GM21526 (cell line): ENCODE data around the gene TMEM200A.
"Not testable (repeated sequence)": the region's sequence is repeated elsewhere in the genome, so short reads cannot be mapped to it uniquely, and the experiment has no call there.

Experiments used
- ATAC-seq: cut with Tn5 transposase; IDR thresholded peaks from one replicate; pipeline ENCODE4 v1.9.1; 2021; ENCODE audit warnings: moderate library complexity; ENCODE audit not compliant: unreplicated experiment, low FRiP score

The TMEM200A gene

GRCh38 chr6:130365166-130366106, at the start of gene TMEM200A:
TSS of gene TMEM200A (plus strand) at chr6:130366017. CDS start at chr6:130440423, 74,406 bp downstream.
- no peak for ATAC-seq

GRCh38 chr6:130320908-130321307, 44.9 kb upstream of the TMEM200A start:
- no peak for ATAC-seq

GRCh38 chr6:130322673-130323268, 43.0 kb upstream of the TMEM200A start:
- no peak for ATAC-seq

GRCh38 chr6:130324657-130325056, 41.2 kb upstream of the TMEM200A start:
- no peak for ATAC-seq

- ATAC-seq, result no peak
These were observed 39.3 kb upstream of the TMEM200A start for GRCh38 chr6:130326496-130326895.

- ATAC-seq, result no peak
These were observed 28.3 kb upstream of the TMEM200A start for GRCh38 chr6:130337534-130337933.

- not testable (repeated sequence) for ATAC-seq
These were observed 19.5 kb upstream of the TMEM200A start for GRCh38 chr6:130346324-130346723.

- no peak for ATAC-seq
These were observed 11.5 kb upstream of the TMEM200A start for GRCh38 chr6:130354322-130354721.

- no peak for ATAC-seq
These were observed 10.2 kb upstream of the TMEM200A start for GRCh38 chr6:130355572-130355971.

- no peak for ATAC-seq
These were observed 8.4 kb upstream of the TMEM200A start for GRCh38 chr6:130357436-130357835.

GRCh38 chr6:130359736-130360135, 6.1 kb upstream of the TMEM200A start:
- no peak for ATAC-seq

- no peak for ATAC-seq
These were observed 3.7 kb upstream of the TMEM200A start for GRCh38 chr6:130362128-130362527.

GRCh38 chr6:130364224-130364780, 1.5 kb upstream of the TMEM200A start:
- ATAC-seq, result no peak

GRCh38 chr6:130366107-130367005, 539 bp downstream of the TMEM200A start:
- no peak for ATAC-seq

- no peak for ATAC-seq
These were observed 1.9 kb downstream of the TMEM200A start for GRCh38 chr6:130367767-130368166.

- no peak for ATAC-seq
These were observed 2.8 kb downstream of the TMEM200A start for GRCh38 chr6:130368576-130368975.

- no peak for ATAC-seq
These were observed 4.0 kb downstream of the TMEM200A start for GRCh38 chr6:130369831-130370230.

GRCh38 chr6:130371921-130372420, 6.2 kb downstream of the TMEM200A start:
- no peak for ATAC-seq

GRCh38 chr6:130372786-130373185, 7.0 kb downstream of the TMEM200A start:
- ATAC-seq, result no peak

- no peak for ATAC-seq
These were observed 8.2 kb downstream of the TMEM200A start for GRCh38 chr6:130373992-130374391.
